Esophagus muscularis mucosa (tissue), 4 donors: Measurements from ENCODE around the gene PTPN1.

Source experiments
- EP300 ChIP-seq: sonication (generic); formaldehyde crosslinking; IDR thresholded peaks from one replicate; pipeline ENCODE4 v1.6.1; 2017; ENCODE audit warnings: antibody characterized with exemption
- POLR2A ChIP-seq: fragments of 450-650 bp; IDR thresholded peaks from one replicate; pipeline ENCODE4 v1.6.1; 2017; ENCODE audit warnings: antibody characterized with exemption, moderate library complexity, mild to moderate bottlenecking, low read depth
- POLR2AphosphoS5 ChIP-seq, 2 donors: sonication (generic); formaldehyde crosslinking; IDR thresholded peaks; one replicate each; pipeline ENCODE4 v1.6.1; 2017; ENCODE audit warnings: antibody characterized with exemption in 2 of 2
- TF ChIP-seq, protein P1 (sequence below), 3 experiments: fragments of 200-600 bp in 2 of 3; fragments of 450-650 bp in 1 of 3; sonication (generic) in 2 of 3; IDR thresholded peaks; one replicate each; pipeline ENCODE4 v1.5.1; 2017 to 2019; ENCODE audit warnings: antibody characterized with exemption in 3 of 3, mild to moderate bottlenecking in 2 of 3, moderate library complexity in 1 of 3

DNA sequence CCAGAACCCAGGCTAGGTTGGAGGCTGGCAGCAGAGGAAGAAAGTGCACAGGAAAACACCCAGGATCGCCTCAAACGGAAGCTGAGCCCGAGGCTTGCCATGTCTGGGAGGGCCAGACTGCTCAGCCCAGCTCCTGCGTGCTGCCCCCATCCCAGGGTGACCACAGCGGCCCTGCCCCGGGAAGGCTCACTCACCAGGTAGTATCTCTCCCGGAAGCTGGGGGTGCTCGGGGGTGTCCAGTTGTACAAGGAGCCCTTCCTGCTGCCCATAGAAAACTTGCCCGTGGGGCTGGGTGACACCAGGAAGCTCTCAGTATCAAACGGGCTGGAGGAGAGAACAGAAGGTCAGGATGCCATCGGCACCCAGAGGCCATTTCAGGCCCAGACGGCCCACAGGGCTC, 94.3 kb downstream of the PTPN1 start:
- TF ChIP-seq, protein P1, sequence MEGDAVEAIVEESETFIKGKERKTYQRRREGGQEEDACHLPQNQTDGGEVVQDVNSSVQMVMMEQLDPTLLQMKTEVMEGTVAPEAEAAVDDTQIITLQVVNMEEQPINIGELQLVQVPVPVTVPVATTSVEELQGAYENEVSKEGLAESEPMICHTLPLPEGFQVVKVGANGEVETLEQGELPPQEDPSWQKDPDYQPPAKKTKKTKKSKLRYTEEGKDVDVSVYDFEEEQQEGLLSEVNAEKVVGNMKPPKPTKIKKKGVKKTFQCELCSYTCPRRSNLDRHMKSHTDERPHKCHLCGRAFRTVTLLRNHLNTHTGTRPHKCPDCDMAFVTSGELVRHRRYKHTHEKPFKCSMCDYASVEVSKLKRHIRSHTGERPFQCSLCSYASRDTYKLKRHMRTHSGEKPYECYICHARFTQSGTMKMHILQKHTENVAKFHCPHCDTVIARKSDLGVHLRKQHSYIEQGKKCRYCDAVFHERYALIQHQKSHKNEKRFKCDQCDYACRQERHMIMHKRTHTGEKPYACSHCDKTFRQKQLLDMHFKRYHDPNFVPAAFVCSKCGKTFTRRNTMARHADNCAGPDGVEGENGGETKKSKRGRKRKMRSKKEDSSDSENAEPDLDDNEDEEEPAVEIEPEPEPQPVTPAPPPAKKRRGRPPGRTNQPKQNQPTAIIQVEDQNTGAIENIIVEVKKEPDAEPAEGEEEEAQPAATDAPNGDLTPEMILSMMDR (IDR thresholded peaks at IDR 0.05), result no peak
- no peak for TF ChIP-seq POLR2A
- TF ChIP-seq POLR2AphosphoS5 (IDR thresholded peaks at IDR 0.05), result no peak
- TF ChIP-seq EP300, result no peak
